Breast epithelium (tissue), 4 donors: ENCODE data around the gene APPL2. TPM values are rescaled to one million over a fixed set of nuclear protein-coding genes. Genes with fewer than 3 reads are reported as not detected.

Source experiments
- DNase-seq, 2 donors: peaks; one replicate each; pipeline ENCODE4 v3.0.0-alpha.2; 2019; ENCODE audit warnings: low spot score in 2 of 2
- H3K27ac ChIP-seq, 2 donors: fragments of 200-600 bp; sonication (generic) in 1 of 2; one replicate each; pipeline ENCODE4 v1.5.1; 2016 to 2019; ENCODE audit warnings: mild to moderate bottlenecking in 1 of 2
- H3K27me3 ChIP-seq, 2 donors: fragments of 200-600 bp; sonication (generic) in 1 of 2; one replicate each; pipeline versions ENCODE4 v1.5.1 to v1.6.0; 2017 to 2019; ENCODE audit warnings: control low read depth in 1 of 2, mild to moderate bottlenecking in 1 of 2
- H3K36me3 ChIP-seq: fragments of 200-600 bp; one replicate; pipeline ENCODE4 v1.5.1; 2019
- H3K4me1 ChIP-seq, 2 donors: fragments of 200-600 bp; sonication (generic); one replicate each; pipeline ENCODE4 v1.5.1; 2016 to 2019; ENCODE audit warnings: control low read depth in 1 of 2
- H3K4me3 ChIP-seq, 3 donors: fragments of 200-600 bp; sonication (generic); 1 replicate in 2 of 3; 2 replicates in 1 of 3; pipeline ENCODE4 v1.5.1; 2016 to 2019; ENCODE audit warnings: mild to moderate bottlenecking in 3 of 3, moderate library complexity in 2 of 3
- H3K9me3 ChIP-seq, 2 donors: fragments of 200-600 bp; sonication (generic) in 1 of 2; one replicate each; pipeline ENCODE4 v1.5.1; 2016 to 2019; ENCODE audit warnings: control low read depth in 1 of 2
- POLR2A ChIP-seq: fragments of 450-650 bp; IDR thresholded peaks from one replicate; pipeline ENCODE4 v1.6.1; 2016; ENCODE audit warnings: antibody characterized with exemption, mild to moderate bottlenecking, moderate library complexity
- POLR2AphosphoS5 ChIP-seq, 3 donors: sonication (generic); formaldehyde crosslinking; IDR thresholded peaks; one replicate each; pipeline ENCODE4 v1.6.1; 2017; ENCODE audit warnings: antibody characterized with exemption in 3 of 3
- intact Hi-C: fragments of 100-400 bp; cut with DNase I; formaldehyde crosslinking; loops from one replicate; pipeline ENCODE4 v1.15.1; 2023; ENCODE audit warnings: low total_unique reads
- total RNA-seq, 3 donors: library from RNA; depleted of rRNA; stranded (reverse); fragments of >200 nt; gene quantifications; one replicate each; pipeline ENCODE4 v1.1.0, GENCODE V29; 2016
- TF ChIP-seq, protein P1 (sequence below), 3 donors: fragments of 450-650 bp; IDR thresholded peaks; one replicate each; pipeline ENCODE4 v1.5.1; 2016 to 2017; ENCODE audit warnings: antibody characterized with exemption in 3 of 3, mild to moderate bottlenecking in 3 of 3, moderate library complexity in 3 of 3

The APPL2 gene
- total RNA-seq, 3 donors from 2014 or later = 73.0 to 130 (median 89.1) TPM

DNA sequence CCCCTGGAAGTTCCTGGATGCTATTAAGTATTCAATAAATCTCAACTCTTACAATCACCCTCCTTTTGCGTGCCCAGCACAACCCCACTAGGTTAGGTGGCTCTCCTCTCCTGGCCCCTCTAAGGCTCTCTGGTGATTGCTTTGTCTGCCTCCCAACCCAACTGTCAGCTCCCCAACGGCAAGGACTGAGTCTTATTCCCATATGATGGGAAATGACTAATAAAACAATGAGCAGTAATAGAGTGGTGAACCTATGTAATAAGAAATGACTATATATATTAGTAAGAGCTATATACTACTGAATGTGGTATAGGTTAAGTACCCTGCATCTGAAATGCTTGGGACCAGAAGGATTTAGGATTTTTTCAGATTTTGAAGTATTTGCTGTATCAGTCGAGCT, 8.1 kb downstream of the APPL2 start:
- intact Hi-C loops = no loop called here
- no peaks in the 10 kb centered on the region for H3K4me1 ChIP-seq

DNA sequence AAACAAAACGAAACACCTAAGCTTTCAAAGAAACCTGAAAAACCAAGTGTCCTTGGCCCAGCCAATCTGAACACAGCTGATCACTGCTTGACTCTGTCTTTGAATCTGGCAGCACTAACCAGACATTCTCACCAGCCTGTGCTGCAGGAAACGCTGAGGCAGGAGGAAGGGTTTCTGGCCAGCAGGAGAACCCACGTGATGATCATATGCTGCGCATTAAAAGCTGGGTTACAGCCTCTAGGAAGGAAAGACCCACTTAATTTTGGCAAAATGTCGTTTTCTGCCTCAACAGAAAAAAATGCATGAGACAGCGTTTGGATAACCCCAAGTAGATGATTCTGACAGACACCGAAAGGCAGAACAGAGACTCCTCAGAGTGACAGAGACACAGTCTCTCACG, 9.8 kb downstream of the APPL2 start:
- Histone ChIP-seq H3K4me1 (no peaks in the 10 kb centered on the region), H3K4me3 (no peak overlapping the region), H3K9me3 (no peaks in the 10 kb centered on the region), H3K27ac (peak overlapping the region; percentile 68), H3K27me3 (no peaks in the 10 kb centered on the region), H3K36me3 (no peaks in the 10 kb centered on the region)
- TF ChIP-seq POLR2A (no peak), POLR2AphosphoS5 (IDR thresholded peaks at IDR 0.05) (peak; percentile 56 to 81 (median 78))
- DNase-seq = peak in 1 of 2 donors; percentile 62
- intact Hi-C loops = no loop called here

More for the DNA sequence above, 8.1 kb downstream of the APPL2 start:
- no peaks in the 10 kb centered on the region for H3K9me3 ChIP-seq
- no peak overlapping the region for H3K4me3 ChIP-seq
- DNase-seq = no peak
- H3K27ac ChIP-seq = peak overlapping the region; percentile 60 to 68
- no peak for TF ChIP-seq POLR2AphosphoS5 (IDR thresholded peaks at IDR 0.05)
- no peaks in the 10 kb centered on the region for H3K27me3 ChIP-seq
- H3K36me3 ChIP-seq = no peaks in the 10 kb centered on the region

DNA sequence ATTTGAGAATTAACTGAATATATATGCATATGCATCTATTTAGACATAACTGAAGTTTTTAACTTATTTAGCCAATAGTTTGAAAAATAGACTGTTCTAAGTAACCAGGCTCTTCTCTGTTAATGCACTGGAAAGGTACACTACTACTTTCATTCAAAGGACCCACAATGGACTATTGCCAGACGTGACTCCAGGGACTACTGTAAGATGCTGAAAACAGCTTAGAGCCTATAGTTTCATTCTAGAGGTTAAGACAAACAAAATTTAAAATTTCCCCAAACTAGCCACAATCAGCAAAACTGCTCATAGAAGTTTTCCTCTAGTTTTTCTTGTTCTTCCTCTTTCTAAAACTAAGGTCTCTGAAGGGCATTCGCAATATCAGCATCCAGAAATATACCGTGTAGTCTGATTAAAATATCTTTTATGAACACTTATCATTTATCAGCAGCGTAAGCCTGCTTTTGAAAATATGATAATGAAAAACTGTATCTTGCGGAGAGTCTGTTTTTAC, 10.4 kb downstream of the APPL2 start:
- H3K27me3 ChIP-seq = no peaks in the 10 kb centered on the region
- no peak overlapping the region for H3K4me3 ChIP-seq
- no peaks in the 10 kb centered on the region for H3K36me3 ChIP-seq
- H3K4me1 ChIP-seq = no peaks in the 10 kb centered on the region
- no peak for TF ChIP-seq POLR2AphosphoS5 (IDR thresholded peaks at IDR 0.05)
- TF ChIP-seq, protein P1, sequence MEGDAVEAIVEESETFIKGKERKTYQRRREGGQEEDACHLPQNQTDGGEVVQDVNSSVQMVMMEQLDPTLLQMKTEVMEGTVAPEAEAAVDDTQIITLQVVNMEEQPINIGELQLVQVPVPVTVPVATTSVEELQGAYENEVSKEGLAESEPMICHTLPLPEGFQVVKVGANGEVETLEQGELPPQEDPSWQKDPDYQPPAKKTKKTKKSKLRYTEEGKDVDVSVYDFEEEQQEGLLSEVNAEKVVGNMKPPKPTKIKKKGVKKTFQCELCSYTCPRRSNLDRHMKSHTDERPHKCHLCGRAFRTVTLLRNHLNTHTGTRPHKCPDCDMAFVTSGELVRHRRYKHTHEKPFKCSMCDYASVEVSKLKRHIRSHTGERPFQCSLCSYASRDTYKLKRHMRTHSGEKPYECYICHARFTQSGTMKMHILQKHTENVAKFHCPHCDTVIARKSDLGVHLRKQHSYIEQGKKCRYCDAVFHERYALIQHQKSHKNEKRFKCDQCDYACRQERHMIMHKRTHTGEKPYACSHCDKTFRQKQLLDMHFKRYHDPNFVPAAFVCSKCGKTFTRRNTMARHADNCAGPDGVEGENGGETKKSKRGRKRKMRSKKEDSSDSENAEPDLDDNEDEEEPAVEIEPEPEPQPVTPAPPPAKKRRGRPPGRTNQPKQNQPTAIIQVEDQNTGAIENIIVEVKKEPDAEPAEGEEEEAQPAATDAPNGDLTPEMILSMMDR (IDR thresholded peaks at IDR 0.05) = no peak
- TF ChIP-seq POLR2A = no peak
- DNase-seq = no peak
- intact Hi-C loops = no loop called here
- no peaks in the 10 kb centered on the region for H3K9me3 ChIP-seq
- peak overlapping the region in 1 of 2 donors; percentile 68 for H3K27ac ChIP-seq

DNA sequence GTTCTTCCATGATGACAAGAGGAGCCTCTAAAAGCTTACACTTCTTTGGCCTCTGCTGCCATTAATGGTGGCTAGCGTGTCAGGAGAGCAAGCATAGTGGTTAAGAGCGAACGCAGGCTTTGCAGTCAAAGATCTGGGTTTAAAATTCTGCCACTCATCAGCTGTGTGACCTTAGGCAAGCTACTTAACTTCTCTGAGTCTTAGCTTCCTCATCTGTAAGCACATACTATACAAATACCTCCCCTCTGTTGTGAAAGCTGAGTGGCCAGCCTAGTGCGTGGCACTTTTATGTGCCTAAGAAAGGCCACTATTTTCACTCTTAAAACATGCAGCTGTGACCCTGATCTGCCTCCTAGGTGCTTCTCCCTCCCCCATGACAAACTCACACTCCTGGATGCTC, 11.6 kb downstream of the APPL2 start:
- Histone ChIP-seq H3K27me3 (no peaks in the 10 kb centered on the region), H3K4me3 (no peak overlapping the region), H3K9me3 (no peaks in the 10 kb centered on the region), H3K36me3 (no peaks in the 10 kb centered on the region), H3K4me1 (no peaks in the 10 kb centered on the region), H3K27ac (peak overlapping the region; percentile 23 to 38)
- no peak for TF ChIP-seq POLR2A
- TF ChIP-seq, protein P1 (IDR thresholded peaks at IDR 0.05) = no peak
- TF ChIP-seq POLR2AphosphoS5 (IDR thresholded peaks at IDR 0.05) = no peak
- intact Hi-C loops = no loop called here
- DNase-seq = no peak

DNA sequence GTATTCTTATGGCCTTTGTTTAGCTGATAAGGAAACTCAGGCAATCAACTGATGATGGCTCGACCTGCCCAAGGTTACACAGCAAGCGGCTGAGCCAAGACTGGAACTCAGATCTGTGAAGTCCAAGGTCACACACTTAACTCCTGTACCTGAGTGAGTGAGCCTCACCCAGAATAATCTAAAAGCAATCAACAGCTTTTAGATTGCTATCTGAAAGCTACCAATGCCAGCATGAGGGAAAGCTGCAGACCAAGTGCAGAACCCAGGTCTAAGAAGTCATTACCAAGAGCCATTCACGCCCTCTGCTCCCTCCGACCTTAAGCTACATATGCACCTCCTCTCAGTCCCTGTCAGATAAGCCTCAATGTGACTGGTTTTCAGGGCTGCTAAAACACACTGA, 12.1 kb downstream of the APPL2 start:
- peak overlapping the region in 1 of 2 donors; percentile 74 for H3K27ac ChIP-seq
- TF ChIP-seq, protein P1 (IDR thresholded peaks at IDR 0.05) = no peak
- DNase-seq = no peak
- no peaks in the 10 kb centered on the region for H3K9me3 ChIP-seq
- intact Hi-C loops = no loop called here
- H3K4me3 ChIP-seq = no peak overlapping the region
- H3K4me1 ChIP-seq = no peaks in the 10 kb centered on the region
- no peaks in the 10 kb centered on the region for H3K36me3 ChIP-seq
- H3K27me3 ChIP-seq = no peaks in the 10 kb centered on the region

DNA sequence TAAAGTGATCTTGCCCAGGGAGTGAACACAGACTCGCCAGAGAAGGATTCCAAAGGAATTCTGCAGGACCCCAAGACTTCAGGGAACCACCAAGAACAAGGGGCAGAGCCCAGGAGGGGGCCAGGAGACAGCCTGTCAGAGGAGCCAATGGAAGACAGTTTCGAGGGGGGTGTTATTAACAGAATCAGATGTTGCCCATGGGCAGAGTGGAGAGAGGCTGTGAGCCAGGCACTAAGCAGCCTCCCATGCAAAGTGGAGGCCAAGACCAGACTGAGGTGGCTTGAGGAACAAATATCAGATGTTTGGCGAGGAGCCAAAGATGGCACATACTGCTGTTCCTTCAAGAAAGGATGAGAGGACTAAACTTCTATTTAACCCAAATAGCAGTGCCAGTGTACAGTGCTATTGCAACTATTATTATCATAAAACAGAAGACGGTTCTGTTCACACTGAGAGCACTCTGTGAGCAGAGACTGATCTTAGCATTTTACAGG, 12.6 kb downstream of the APPL2 start:
- TF ChIP-seq POLR2AphosphoS5 (IDR thresholded peaks at IDR 0.05) (no peak), POLR2A (no peak)
- TF ChIP-seq, protein P1 (IDR thresholded peaks at IDR 0.05) = no peak
- Histone ChIP-seq H3K4me3 (no peak overlapping the region), H3K9me3 (no peaks in the 10 kb centered on the region), H3K27me3 (no peaks in the 10 kb centered on the region), H3K36me3 (no peaks in the 10 kb centered on the region), H3K4me1 (no peaks in the 10 kb centered on the region), H3K27ac (peak overlapping the region; percentile 23 to 74)
- no peak for DNase-seq
- intact Hi-C loops = no loop called here
